NOMO-1 treated with dmso at 0.1 percent for 144 hours (cell line): ENCODE results near the gene TET1.
A peak's percentile ranks its signal among the peaks of the same experiment; 100 is the strongest.
"Not testable (repeated sequence)": the region's sequence is repeated elsewhere in the genome, so short reads cannot be mapped to it uniquely, and the experiment has no call there.

Experiments
- DNase-seq: peaks from one replicate; lab custom pipeline; 2025; ENCODE audit not compliant: unreplicated experiment; lab: John Stamatoyannopoulos, UW

The TET1 gene

DNA sequence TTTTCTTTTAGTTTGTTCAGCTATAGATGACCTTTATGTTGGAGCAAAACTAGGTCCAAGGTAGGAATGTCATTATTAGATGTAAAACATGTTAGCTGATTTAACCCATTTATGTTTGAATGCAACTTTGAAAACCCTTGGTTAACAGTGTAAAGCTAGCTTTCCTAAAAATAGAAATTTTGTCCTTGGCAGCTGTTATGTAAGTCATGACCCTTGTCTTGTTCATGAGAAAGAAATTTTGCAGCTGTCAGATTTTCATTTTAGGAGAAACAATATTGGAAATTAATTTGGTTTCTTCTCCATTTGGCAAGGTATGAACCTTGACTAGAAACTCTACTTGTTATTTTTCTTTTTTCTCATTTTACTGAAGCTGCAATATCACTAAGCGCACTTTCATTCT, 137.0 kb downstream of the TET1 start:
- no peak for DNase-seq

DNA sequence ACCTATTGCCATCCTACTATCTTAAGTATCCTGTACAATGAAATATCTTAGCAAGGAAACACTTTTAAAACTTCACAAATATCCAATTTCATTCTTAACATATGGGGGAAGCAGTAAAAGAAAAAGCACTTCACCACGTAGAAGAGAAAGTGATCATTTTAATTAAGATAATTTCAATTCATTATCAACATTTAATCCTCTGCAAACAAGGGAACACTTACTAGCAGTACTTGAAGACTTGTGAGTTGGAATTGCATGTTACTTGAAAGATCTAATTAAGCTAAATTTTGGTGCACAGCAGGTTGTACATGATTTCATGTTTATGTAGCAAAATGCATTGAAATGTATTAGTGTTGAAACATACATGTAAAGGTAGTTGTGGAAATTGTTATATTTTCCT, 140.1 kb downstream of the TET1 start:
- DNase-seq: no peak

DNA sequence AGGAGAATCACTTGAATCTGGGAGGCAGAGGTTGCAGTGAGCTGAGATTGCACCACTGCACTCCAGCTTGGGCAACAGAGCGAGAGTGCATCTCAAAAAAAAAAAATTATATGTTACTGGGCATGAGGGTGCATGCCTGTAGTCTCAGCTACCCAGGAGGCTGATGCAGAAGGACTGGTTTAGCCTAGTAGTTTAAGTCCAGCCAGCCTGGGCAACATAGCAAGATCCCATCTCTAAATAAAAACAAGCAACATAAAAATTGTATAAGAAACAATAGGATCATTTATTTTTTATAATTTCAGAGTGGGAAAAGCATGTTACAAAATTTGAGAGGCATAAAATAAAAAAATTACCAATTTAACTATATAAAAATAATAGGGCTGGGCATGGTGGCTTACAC, 145.4 kb downstream of the TET1 start:
- DNase-seq: no peak

DNA sequence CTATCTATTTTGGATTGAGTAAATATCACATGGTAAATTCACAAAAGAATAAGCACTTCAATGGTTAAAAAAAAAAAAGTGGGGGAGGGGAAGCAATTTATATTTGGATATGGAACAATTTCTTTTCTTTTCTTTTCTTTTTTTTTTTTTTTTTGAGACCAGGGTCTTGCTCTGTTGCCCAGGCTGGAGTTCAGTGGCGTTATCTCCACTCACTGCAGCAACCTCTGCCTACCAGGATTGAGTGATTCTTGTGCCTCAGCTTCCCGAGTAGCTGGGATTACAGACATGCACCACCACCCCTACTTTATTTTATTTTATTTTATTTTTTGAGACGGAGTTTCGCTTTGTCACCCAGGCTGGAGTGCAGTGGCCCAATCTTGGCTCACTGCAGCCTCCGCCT, 148.8 kb downstream of the TET1 start:
- not testable (repeated sequence) for DNase-seq

DNA sequence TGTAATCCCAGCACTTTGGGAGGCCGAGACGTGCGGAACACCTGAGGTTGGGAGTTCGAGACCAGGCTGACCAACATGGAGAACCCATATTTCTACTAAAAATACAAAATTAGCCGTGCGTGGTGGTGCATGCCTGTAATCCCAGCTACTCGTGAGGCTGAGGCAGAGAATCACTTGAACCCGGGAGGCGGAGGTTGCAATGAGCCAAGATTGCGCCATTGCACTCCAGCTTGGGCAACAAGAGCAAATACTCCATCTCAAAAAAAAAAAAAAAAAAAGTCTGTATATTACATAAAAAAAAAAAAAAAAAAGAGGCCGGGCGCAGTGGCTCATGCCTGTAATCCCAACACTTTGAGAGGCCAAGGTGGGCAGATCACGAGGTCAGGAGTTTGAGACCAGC, 152.9 kb downstream of the TET1 start:
- not testable (repeated sequence) for DNase-seq

DNA sequence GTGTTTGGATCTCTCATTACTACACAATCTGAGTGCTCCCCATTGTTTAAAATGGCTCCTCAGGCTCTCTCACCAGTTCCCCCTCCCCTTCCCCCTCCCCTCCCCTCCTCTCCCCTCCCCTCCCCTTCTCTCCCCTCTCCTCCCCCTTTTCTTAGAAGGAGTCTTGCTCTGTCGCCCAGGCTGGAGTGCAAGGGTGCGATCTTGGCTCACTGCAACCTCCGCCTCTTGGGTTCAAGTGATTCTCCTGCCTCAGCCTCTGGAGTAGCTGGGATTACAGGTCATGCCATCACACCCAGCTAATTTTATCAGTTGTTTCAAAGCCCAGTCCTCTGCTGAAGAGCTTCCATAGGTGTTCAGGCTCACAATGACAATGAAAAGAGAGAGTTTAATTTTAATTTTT, 157.3 kb downstream of the TET1 start:
- DNase-seq: no peak

DNA sequence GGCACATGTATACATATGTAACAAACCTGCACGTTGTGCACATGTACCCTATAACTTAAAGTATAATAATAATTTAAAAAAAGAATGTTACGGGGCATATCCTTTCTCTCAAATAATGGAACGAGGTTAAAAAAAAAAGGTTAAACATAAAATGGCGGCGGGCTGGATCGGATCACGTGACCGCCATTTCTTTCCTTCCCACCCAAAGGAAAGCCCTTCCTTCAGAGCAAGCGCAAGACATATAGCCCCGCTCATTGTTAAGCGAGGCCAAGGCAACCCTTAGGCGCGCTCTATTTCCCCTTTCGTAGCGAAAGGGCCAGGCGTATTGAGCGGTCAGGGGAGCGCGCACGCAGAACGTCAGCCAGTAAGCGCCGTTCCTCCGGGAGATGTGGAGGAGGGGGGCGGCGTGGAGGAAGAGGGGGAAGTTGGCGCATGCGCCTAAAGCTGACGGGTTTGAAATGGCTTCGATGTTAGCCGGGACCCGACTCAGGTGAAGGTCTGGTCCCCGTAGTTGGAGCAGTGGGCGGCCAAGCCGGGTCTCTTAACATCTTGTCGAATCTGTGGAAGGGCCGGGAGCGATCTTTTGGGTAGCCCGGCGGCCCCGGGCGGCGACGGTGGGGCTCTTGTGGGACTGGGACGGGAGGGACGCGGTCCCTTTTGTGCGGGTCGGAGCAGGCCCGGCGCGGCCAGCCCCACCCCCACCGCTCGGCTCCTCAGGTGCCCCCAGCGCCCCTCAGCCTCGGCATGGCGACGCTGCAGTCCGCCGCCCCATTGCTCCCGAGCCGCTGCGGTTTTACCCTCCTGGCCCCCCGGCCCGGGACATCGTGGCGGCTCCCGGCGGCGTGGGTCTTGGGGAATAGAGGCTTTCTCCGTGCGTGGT, 160.9 kb downstream of the TET1 start, which contains the start of gene CCAR1:
TSS of gene CCAR1 (plus strand) at position 447 of the 880 bp plus-strand sequence. CDS start 1,266 bp downstream, outside the sequence.
- peak; percentile 97 for DNase-seq

DNA sequence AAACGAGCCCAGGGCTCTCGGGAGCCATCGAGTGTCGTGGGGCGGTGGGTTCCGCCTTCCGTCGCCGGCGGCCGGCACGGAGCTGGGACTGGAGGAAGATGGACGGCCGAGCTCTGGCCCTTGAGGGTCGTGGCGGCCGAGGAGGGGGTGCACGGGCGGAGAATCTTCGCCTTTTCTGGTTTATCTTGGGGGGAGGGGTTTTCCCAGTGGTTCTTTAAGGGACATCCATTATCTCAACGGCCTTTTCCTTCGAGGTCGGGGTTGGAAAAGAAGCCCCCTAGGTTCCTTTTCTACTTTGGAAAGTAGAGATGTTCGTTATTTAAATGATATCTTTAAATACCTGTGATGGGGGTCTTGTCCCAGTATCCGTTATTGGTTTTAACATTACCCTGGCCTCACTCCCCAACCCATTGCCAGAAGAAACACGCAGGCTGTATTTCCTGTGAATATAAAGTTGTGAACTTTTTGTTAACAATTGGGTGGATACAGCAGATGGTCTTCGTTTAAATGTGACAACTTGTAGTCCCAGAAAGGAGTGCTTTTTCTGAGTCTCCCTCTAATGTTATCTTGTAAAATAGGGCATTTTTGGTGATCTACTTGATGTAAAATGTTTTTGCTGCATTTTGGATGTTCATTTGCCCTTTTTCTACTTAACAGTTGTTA, 161.7 kb downstream of the TET1 start:
- DNase-seq: no peak

DNA sequence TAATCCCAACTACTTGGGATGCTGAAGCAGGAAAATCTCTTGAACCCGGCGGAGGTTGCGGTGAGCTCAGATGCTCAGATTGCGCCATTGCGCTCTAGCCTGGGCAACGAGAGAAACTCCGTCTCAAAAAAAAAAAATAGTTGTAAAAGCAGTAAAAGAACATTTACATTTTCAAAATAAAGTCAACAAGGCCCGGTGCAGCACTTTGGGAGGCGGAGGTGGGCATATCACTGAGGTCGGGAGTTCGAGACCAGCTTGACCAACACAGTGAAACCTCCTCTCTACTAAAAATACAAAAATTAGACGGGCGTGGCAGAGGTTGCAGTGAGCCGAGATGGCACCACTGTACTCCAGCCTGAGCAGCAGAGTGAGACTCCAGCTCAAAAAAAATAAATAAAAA, 164.9 kb downstream of the TET1 start:
- no peak for DNase-seq

DNA sequence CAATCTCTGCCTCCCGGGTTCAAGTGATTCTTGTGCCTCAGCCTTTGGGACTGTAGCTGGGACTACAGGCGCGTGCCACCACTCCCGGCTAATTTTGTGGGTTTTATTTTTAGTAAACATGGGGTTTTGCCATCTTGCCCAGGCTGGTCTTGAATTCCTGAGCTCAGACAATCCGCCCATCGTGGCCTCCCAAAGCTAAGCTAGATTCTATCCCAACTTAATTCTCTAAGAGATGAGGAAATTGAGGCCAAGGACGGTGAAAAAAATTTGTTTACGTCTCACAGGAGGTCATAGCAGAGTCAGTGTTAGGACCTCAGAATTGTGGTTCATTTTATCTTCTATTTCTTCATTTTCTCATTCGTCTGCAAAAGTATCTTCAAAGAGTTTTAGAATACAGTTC, 167.0 kb downstream of the TET1 start:
- no peak for DNase-seq

DNA sequence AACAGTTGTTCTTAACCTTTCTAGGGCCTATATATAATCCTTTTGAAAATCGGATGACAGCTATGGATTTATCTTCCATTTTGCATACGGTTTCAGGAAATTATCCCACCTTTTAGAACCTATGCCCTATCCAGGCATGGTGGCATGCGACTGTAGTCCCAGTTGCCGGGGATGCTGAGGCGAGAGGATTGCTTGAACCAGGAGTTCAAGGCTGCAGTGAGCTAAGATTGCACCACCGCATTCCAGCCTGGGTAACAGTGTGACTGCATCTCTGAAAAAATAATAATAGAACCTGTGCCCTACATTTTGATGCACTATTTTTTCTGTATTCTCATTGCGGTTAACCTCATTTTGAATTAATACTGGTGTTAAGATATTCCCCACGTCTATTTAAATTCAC, 172.5 kb downstream of the TET1 start:
- DNase-seq: no peak

DNA sequence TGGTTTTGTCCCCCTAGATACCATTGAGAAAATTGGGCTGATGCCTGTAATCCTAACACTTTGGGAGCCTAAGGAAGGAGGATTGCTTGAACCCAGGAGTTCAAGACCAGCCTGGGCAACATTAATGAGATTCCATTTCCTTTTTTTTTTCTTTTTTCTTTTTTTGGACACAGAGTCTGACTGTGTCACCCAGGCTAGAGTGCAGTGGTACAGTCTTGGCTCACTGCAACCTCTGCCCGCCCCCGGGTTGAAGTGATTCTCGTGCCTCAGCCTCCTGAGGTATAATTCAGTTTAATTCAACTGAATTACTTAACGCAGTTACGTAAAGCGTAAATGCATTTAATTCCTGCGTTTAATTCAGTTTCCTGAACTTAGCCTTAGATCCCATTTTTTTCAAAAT, 174.2 kb downstream of the TET1 start:
- DNase-seq: no peak

DNA sequence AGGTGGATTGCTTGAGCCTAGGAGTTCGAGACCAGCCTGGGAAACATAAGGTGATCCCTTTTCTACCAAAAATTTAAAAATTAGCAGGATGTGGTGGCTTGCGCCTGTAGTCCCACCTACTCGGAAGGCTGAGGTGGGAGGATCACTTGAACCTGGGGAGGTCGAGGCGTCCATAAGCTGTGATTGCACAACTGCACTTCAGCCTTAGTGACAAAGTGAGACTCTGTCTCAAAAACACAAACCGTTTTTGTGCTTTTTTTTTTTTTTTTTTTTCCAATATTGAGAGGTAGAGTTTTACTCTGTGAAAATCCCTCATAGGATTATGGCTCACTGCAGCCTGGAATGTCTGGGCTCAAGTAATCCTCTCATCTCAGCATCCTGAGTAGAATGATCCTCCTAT, 175.0 kb downstream of the TET1 start:
- no peak for DNase-seq

DNA sequence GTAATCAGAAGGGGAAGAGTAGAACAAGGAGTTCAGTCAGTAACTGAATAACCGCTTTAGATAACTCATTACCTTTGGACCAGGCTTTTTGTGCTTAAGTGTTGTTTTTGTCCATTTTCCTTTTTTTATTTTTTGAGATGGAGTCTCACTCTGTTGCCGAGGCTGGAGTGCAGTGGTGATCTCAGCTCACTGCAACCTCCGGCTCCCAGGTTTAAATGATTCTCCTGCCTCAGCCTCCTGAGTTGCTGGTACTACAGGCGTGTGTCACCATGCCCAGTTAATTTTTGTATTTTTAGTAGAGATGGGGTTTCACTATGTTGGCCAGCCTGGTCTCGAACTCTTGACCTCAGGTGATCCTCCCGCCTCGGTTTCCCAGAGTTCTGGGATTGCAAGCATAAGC, 175.6 kb downstream of the TET1 start:
- not testable (repeated sequence) for DNase-seq

DNA sequence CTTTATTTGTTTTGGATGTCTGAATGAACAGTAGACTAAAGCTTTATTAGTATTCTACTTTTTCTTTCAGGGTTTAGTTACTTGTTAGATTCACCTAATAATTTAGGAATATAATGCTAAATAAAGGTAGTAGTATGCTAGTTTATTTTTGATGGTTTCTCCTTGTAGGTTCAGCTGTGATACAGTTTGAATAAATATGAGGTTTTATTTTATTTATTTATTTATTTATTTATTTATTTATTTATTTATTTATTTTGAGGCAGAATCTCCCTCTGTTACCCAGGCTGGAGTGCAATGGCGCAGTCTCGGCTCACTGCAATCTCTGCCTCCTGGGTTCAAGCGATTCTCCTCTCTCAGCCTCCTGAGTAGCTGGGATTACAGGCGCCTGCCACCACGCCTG, 180.5 kb downstream of the TET1 start:
- DNase-seq: not testable (repeated sequence)

DNA sequence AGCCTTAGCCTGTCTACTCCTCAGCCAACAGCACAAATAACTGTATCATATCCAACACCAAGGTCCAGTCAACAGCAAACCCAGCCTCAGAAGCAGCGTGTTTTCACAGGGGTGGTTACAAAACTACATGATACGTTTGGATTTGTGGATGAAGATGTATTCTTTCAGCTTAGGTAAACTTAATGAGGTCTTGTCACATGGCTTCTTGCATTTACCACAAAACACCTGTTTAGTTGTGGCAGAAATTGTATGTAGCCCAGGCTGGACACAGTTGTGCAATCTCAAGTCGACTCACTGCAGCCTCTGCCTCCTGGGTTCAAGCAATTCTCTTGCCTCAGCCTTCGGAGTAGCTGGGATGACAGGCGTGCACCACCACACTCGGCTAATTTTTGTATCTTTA, 182.3 kb downstream of the TET1 start:
- DNase-seq: no peak
